ENCODE results near the gene ZNF418. TPM values are rescaled to one million over a fixed set of nuclear protein-coding genes. Genes with fewer than 3 reads are reported as not detected.
"Not testable (repeated sequence)": the region's sequence is repeated elsewhere in the genome, so short reads cannot be mapped to it uniquely, and the experiment has no call there.

Gene ZNF418
- total RNA-seq, 4 donors from 2014 or later, result 1.9 to 6.4 (median 4.0) TPM

DNA sequence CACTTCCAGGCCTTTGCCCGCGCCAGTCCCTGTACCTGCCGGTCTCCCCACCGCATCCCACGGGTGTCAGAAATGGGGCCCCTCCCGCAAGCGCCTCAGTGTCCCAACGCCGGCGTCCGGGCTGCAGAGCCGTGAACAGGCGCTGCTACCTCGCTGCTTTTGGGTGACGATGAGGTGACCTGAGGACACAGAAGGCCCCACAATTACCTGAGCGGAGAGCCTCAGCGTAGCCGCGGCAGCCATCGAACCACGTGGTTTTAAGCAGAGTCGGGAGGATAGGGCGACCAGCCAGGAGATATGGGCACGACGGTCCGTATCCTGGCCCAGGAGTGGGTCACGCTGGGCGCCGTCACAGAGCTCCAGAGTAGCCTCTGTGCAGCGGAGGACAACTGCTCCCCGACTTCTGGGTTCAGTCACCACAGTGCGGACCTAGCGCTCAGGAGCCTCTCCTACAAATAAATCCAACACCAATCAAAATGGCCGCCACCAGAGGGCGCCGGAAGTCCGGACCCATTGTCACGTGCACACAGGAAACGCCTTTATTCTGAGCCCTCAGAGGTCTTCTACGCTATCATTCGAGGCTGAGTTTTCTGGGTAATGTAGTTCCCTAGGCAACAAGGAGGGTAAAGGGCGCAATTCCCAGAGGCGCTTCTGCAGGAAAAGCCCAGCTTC, 46.5 kb downstream of the ZNF418 start, which contains the start of gene ZNF814:
Gene ZNF814, minus strand, starts transcription at position 478 of the 672 bp plus-strand sequence. Its CDS starts 235 bp downstream, at position 243.
- DNase-seq, result peak; percentile 86
- peaks cover 0 to 21% (median 10%) of the 10 kb centered on the region in 4 donors for H3K4me1 ChIP-seq
- H3K27ac ChIP-seq, result peak within 1 kb of the TSS; percentile 74 to 85 (median 80)
- intact Hi-C loops (cut with DNase I; ENCODE audit: low total_unique reads) (no loop called here), in situ Hi-C loops (cut with MboI; ENCODE audit: low pct_ligation_motif_present in 1 of 4, low pct_unique_long_range_greater_than_20kb in 1 of 4, low sequenced_read_pairs in 3 of 4) (no loop called here)
- H3K4me3 ChIP-seq, result peak within 1 kb of the TSS; percentile 49 to 72 (median 57)
- peaks cover 14 to 31% of the 10 kb centered on the region in 2 donors for H3K9me3 ChIP-seq
- H3K36me3 ChIP-seq, result peaks cover 0 to 17% (median 8%) of the 10 kb centered on the region in 4 donors
- 0 to 7% methylated on average over 12 to 43 of the region's 43 CpGs for WGBS, 2 donors (ENCODE audit: low coverage in 1 of 2)
- TF ChIP-seq EP300 (IDR thresholded peaks at IDR 0.05; ENCODE audit: low read depth), result no peak
- TF ChIP-seq POLR2AphosphoS5 (IDR thresholded peaks at IDR 0.05), result peak in 1 of 3 donors; percentile 50
- TF ChIP-seq, protein P1, sequence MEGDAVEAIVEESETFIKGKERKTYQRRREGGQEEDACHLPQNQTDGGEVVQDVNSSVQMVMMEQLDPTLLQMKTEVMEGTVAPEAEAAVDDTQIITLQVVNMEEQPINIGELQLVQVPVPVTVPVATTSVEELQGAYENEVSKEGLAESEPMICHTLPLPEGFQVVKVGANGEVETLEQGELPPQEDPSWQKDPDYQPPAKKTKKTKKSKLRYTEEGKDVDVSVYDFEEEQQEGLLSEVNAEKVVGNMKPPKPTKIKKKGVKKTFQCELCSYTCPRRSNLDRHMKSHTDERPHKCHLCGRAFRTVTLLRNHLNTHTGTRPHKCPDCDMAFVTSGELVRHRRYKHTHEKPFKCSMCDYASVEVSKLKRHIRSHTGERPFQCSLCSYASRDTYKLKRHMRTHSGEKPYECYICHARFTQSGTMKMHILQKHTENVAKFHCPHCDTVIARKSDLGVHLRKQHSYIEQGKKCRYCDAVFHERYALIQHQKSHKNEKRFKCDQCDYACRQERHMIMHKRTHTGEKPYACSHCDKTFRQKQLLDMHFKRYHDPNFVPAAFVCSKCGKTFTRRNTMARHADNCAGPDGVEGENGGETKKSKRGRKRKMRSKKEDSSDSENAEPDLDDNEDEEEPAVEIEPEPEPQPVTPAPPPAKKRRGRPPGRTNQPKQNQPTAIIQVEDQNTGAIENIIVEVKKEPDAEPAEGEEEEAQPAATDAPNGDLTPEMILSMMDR (IDR thresholded peaks at IDR 0.05), result peak; percentile 32 to 66 (median 53)
- TF ChIP-seq POLR2A (IDR thresholded peaks at IDR 0.05), result peak; percentile 37
- no peaks in the 10 kb centered on the region for H3K27me3 ChIP-seq

GRCh38 chr19:57888107-57888559, 47.1 kb downstream of the ZNF418 start:
- Histone ChIP-seq H3K27me3 (no peaks in the 10 kb centered on the region), H3K9me3 (peaks cover 17 to 32% of the 10 kb centered on the region in 2 donors), H3K4me3 (peak overlapping the region; percentile 49 to 72 (median 57)), H3K4me1 (peaks cover 0 to 21% (median 10%) of the 10 kb centered on the region in 4 donors), H3K27ac (peak overlapping the region; percentile 74 to 85 (median 80)), H3K36me3 (peaks cover 0 to 20% (median 8%) of the 10 kb centered on the region in 4 donors)
- TF ChIP-seq POLR2AphosphoS5 (IDR thresholded peaks at IDR 0.05) (no peak), POLR2A (IDR thresholded peaks at IDR 0.05) (no peak), EP300 (IDR thresholded peaks at IDR 0.05; ENCODE audit: low read depth) (no peak)
- 0 to 7% methylated on average over 7 to 8 of the region's 8 CpGs for WGBS, 2 donors (ENCODE audit: low coverage in 1 of 2)
- no peak for DNase-seq
- in situ Hi-C loops (cut with MboI; ENCODE audit: low pct_ligation_motif_present in 1 of 4, low pct_unique_long_range_greater_than_20kb in 1 of 4, low sequenced_read_pairs in 3 of 4), result no loop called here
- intact Hi-C loops (cut with DNase I; ENCODE audit: low total_unique reads), result no loop called here

GRCh38 chr19:57887195-57887941, 47.8 kb downstream of the ZNF418 start:
- Histone ChIP-seq H3K9me3 (peaks cover 17 to 32% of the 10 kb centered on the region in 2 donors), H3K36me3 (peaks cover 0 to 23% (median 8%) of the 10 kb centered on the region in 4 donors), H3K27me3 (no peaks in the 10 kb centered on the region), H3K4me3 (peak overlapping the region in 2 of 4 donors; percentile 60 to 72), H3K27ac (peak overlapping the region in 3 of 4 donors; percentile 74 to 81 (median 78)), H3K4me1 (peaks cover 0 to 21% (median 10%) of the 10 kb centered on the region in 4 donors)
- TF ChIP-seq, protein P1 (IDR thresholded peaks at IDR 0.05), result no peak
- intact Hi-C loops (cut with DNase I; ENCODE audit: low total_unique reads), result no loop called here
- 21 to 23% methylated on average over 6 of the region's 6 CpGs for WGBS, 2 donors (ENCODE audit: low coverage in 1 of 2)
- peak; percentile 12 for DNase-seq
- in situ Hi-C loops (cut with MboI; ENCODE audit: low pct_ligation_motif_present in 1 of 4, low pct_unique_long_range_greater_than_20kb in 1 of 4, low sequenced_read_pairs in 3 of 4), result no loop called here

DNA sequence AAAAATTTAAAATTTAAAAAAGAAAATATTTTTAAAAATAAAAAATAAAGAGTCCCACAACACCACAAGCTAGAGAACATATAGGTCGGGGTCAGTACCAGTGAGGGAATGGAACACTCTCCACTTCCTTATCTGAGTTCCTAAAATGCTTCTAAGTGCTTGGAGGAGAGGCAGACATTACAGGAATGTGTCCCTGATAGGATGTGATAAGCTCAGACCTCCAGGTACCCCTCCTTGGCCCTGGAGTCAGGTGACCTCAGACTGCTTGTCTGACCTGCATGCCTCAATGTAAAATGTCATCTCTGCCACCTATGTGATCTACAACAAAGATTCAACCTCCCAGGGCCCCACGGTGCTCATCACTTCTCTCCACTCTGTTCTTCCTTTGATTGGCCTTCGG, 49.2 kb downstream of the ZNF418 start:
- Histone ChIP-seq H3K4me3 (no peak overlapping the region), H3K27me3 (no peaks in the 10 kb centered on the region), H3K27ac (no peak overlapping the region), H3K4me1 (peaks cover 0 to 21% (median 10%) of the 10 kb centered on the region in 4 donors), H3K36me3 (peaks cover 0 to 23% (median 8%) of the 10 kb centered on the region in 4 donors), H3K9me3 (peaks cover 17 to 32% of the 10 kb centered on the region in 2 donors)
- WGBS, 2 donors (ENCODE audit: low coverage in 1 of 2), result 92 to 99% methylated on average over 2 to 3 of the region's 3 CpGs
- in situ Hi-C loops (cut with MboI; ENCODE audit: low pct_ligation_motif_present in 1 of 4, low pct_unique_long_range_greater_than_20kb in 1 of 4, low sequenced_read_pairs in 3 of 4) (no loop called here), intact Hi-C loops (cut with DNase I; ENCODE audit: low total_unique reads) (no loop called here)
- no peak for DNase-seq
- no peak for TF ChIP-seq POLR2AphosphoS5 (IDR thresholded peaks at IDR 0.05)
- TF ChIP-seq, protein P1 (IDR thresholded peaks at IDR 0.05), result no peak
- TF ChIP-seq POLR2A (IDR thresholded peaks at IDR 0.05), result no peak
- no peak for TF ChIP-seq EP300 (IDR thresholded peaks at IDR 0.05; ENCODE audit: low read depth)

DNA sequence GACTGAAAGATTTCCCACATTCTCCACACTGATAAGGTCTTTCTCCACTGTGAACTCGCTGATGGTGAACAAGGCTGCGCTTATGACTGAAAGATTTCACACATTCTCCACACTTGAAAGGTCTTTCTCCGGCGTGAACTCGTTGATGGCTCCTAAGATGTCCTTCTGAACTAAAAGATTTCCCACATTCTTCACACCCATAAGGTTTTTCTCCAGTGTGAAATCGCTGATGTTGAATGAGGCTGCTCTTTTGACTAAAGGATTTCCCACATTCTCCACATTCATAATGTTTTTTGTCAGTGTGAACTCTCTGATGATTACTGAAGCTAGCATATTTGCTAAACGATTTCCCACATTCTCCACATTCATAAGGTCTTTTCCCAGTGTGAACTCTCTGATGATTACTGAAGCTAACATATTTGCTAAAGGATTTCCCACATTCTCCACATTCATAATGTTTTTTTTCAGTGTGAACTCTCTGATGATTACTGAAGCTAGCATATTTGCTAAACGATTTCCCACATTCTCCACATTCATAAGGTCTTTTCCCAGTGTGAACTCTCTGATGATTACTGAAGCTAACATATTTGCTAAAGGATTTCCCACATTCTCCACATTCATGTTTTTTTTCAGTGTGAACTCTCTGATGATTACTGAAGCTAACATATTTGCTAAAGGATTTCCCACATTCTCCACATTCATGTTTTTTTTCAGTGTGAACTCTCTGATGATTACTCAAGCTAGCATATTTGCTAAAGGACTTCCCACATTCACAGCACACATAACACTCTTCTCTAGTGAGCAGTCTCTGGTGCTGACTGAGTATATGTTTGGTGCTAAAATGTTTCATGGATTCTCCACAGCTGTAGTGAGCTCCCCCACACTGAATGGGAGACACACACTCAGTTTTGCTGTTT, 61.1 kb downstream of the ZNF418 start:
- DNase-seq; H3K4me3 ChIP-seq; H3K27me3 ChIP-seq; intact Hi-C loops (cut with DNase I; ENCODE audit: low total_unique reads); H3K4me1 ChIP-seq; H3K27ac ChIP-seq; in situ Hi-C loops (cut with MboI; ENCODE audit: low pct_ligation_motif_present in 1 of 4, low pct_unique_long_range_greater_than_20kb in 1 of 4, low sequenced_read_pairs in 3 of 4): not testable (repeated sequence)
- Histone ChIP-seq H3K36me3 (peaks cover 0 to 47% (median 12%) of the 10 kb centered on the region in 4 donors), H3K9me3 (peaks cover 47 to 82% of the 10 kb centered on the region in 2 donors)
- 92 to 99% methylated on average over 8 of the region's 8 CpGs for whole genome bisulfite sequencing, 2 donors (ENCODE audit: low coverage in 1 of 2)

Measured in transverse colon (tissue), 4 donors.